Prostate gland (tissue), 2 donors: ENCODE data around the gene ITPR1. TPM values are rescaled to one million over a fixed set of nuclear protein-coding genes. Genes with fewer than 3 reads are reported as not detected.

Experiments used
- DNase-seq: peaks from one replicate; pipeline ENCODE4 v3.0.0-alpha.2; 2019; ENCODE audit warnings: low spot score
- H3K27ac ChIP-seq, 2 donors: fragments of 200-600 bp; sonication (generic); 2 replicates each; pipeline ENCODE4 v1.5.1; 2017 to 2019
- H3K27me3 ChIP-seq: fragments of 200-600 bp; sonication (generic); replicated peaks from 2 replicates; pipeline ENCODE4 v1.5.1; 2019; ENCODE audit not compliant: insufficient read depth
- H3K36me3 ChIP-seq, 2 donors: fragments of 200-600 bp; sonication (generic); 1 replicate in 1 of 2; 2 replicates in 1 of 2; pipeline versions ENCODE4 v1.5.1 to v1.8.1; 2017 to 2019
- H3K4me1 ChIP-seq: fragments of 200-600 bp; sonication (generic); replicated peaks from 2 replicates; pipeline ENCODE4 v1.5.1; 2019
- H3K4me3 ChIP-seq, 2 donors: fragments of 200-600 bp; sonication (generic); 2 replicates each; pipeline ENCODE4 v1.5.1; 2017 to 2019
- H3K9me3 ChIP-seq: fragments of 200-600 bp; sonication (generic); 2 replicates; pipeline ENCODE4 v1.5.1; 2017
- CTCF ChIP-seq, 4 experiments: fragments of 200-600 bp in 2 of 4; fragments of 450-650 bp in 2 of 4; sonication (generic) in 2 of 4; IDR thresholded peaks; 1 replicate in 3 of 4; 2 replicates in 1 of 4; pipeline ENCODE4 v1.5.1; 2016 to 2019; ENCODE audit warnings: antibody characterized with exemption in 4 of 4, mild to moderate bottlenecking in 2 of 4, moderate library complexity in 2 of 4
- POLR2A ChIP-seq: fragments of 450-650 bp; IDR thresholded peaks from one replicate; pipeline ENCODE4 v1.6.1; 2016; ENCODE audit warnings: antibody characterized with exemption, mild to moderate bottlenecking
- POLR2AphosphoS5 ChIP-seq: sonication (generic); formaldehyde crosslinking; IDR thresholded peaks from one replicate; pipeline ENCODE4 v1.6.1; 2017; ENCODE audit warnings: antibody characterized with exemption
- WGBS: methylation state at CpG from one replicate; pipeline ENCODE4 v1.1.5; 2018; 5-methylcytosine and 5-hydroxymethylcytosine counted together
- intact Hi-C: fragments of 100-400 bp; cut with DNase I; formaldehyde crosslinking; loops from one replicate; pipeline ENCODE4 v1.14.2; 2022
- total RNA-seq, 2 donors: library from RNA; depleted of rRNA; stranded (reverse); fragments of >200 nt; gene quantifications; one replicate each; pipeline ENCODE4 v1.1.0, GENCODE V29; 2016

Gene ITPR1
- total RNA-seq, 2 donors from 2014 or later: 80.0 to 126 TPM

GRCh38 chr3:4505688-4506558 lies 12.8 kb downstream of the ITPR1 start:
- DNase-seq: peak; percentile 27
- peak overlapping the region; percentile 73 to 81 for H3K27ac ChIP-seq
- H3K4me3 ChIP-seq: no peak overlapping the region
- no peaks in the 10 kb centered on the region for H3K9me3 ChIP-seq
- no peaks in the 10 kb centered on the region for H3K36me3 ChIP-seq
- H3K4me1 ChIP-seq: peaks cover 4% of the 10 kb centered on the region
- 45% methylated on average over 6 of the region's 6 CpGs for WGBS
- intact Hi-C loops: no loop called here
- TF ChIP-seq CTCF (IDR thresholded peaks at IDR 0.05): no peak
- TF ChIP-seq POLR2A: no peak
- TF ChIP-seq POLR2AphosphoS5: peak; percentile 42
- H3K27me3 ChIP-seq: no peaks in the 10 kb centered on the region

- H3K27me3 ChIP-seq: no peaks in the 10 kb centered on the region
- no peak overlapping the region for H3K4me3 ChIP-seq
- no peak overlapping the region for H3K27ac ChIP-seq
- H3K36me3 ChIP-seq: no peaks in the 10 kb centered on the region
- peaks cover 4% of the 10 kb centered on the region for H3K4me1 ChIP-seq
- WGBS: 72% methylated on average over 2 of the region's 2 CpGs
- no peaks in the 10 kb centered on the region for H3K9me3 ChIP-seq
- TF ChIP-seq POLR2AphosphoS5: no peak
- no peak for TF ChIP-seq CTCF (IDR thresholded peaks at IDR 0.05)
- no peak for TF ChIP-seq POLR2A
- no peak for DNase-seq
- intact Hi-C loops: no loop called here
Observed at GRCh38 chr3:4506559-4507023, 13.4 kb downstream of the ITPR1 start.

- intact Hi-C loops: no loop called here
- Histone ChIP-seq H3K4me3 (no peak overlapping the region), H3K36me3 (no peaks in the 10 kb centered on the region), H3K9me3 (no peaks in the 10 kb centered on the region), H3K27me3 (no peaks in the 10 kb centered on the region), H3K4me1 (peaks cover 4% of the 10 kb centered on the region), H3K27ac (no peak overlapping the region)
- no peak for DNase-seq
- 59% methylated on average over 5 of the region's 5 CpGs for WGBS
- TF ChIP-seq CTCF (IDR thresholded peaks at IDR 0.05) (no peak), POLR2AphosphoS5 (no peak), POLR2A (no peak)
Observed at GRCh38 chr3:4507024-4507596, 14.0 kb downstream of the ITPR1 start.

- no peak overlapping the region for H3K27ac ChIP-seq
- 79% methylated on average over 8 of the region's 8 CpGs for WGBS
Observed at GRCh38 chr3:4508048-4508981, 15.2 kb downstream of the ITPR1 start.

More at GRCh38 chr3:4508048-4508981, 15.2 kb downstream of the ITPR1 start:
- DNase-seq: no peak
- Histone ChIP-seq H3K4me1 (peaks cover 4% of the 10 kb centered on the region), H3K4me3 (no peak overlapping the region), H3K9me3 (no peaks in the 10 kb centered on the region), H3K27me3 (no peaks in the 10 kb centered on the region), H3K36me3 (no peaks in the 10 kb centered on the region)
- intact Hi-C loops: no loop called here
- TF ChIP-seq CTCF (IDR thresholded peaks at IDR 0.05) (no peak), POLR2AphosphoS5 (no peak), POLR2A (no peak)
